ENCODE results near the gene C2.
"Not testable (repeated sequence)": the region's sequence is repeated elsewhere in the genome, so short reads cannot be mapped to it uniquely, and the experiment has no call there.

Gene C2

GRCh38 chr6:31927863-31928671, 550 bp downstream of the C2 start:
- DNase-seq (ENCODE audit: low read depth): no peak

GRCh38 chr6:31928672-31928939, 1.1 kb downstream of the C2 start:
- DNase-seq (ENCODE audit: low read depth): no peak

- DNase-seq (ENCODE audit: low read depth): no peak
Observed at GRCh38 chr6:31930962-31931361, 3.4 kb downstream of the C2 start.

- DNase-seq (ENCODE audit: low read depth): not testable (repeated sequence)
Observed at GRCh38 chr6:31932137-31932536, 4.6 kb downstream of the C2 start.

- no peak for DNase-seq (ENCODE audit: low read depth)
Observed at GRCh38 chr6:31933537-31933936, 6.0 kb downstream of the C2 start.

- no peak for DNase-seq (ENCODE audit: low read depth)
Observed at GRCh38 chr6:31935021-31935420, 7.5 kb downstream of the C2 start.

- DNase-seq (ENCODE audit: low read depth): no peak
Observed at GRCh38 chr6:31935823-31936222, 8.3 kb downstream of the C2 start.

- peak; percentile 42 for DNase-seq (ENCODE audit: low read depth)
Observed at GRCh38 chr6:31940256-31940664, 12.7 kb downstream of the C2 start.

- DNase-seq (ENCODE audit: low read depth): no peak
Observed at GRCh38 chr6:31943742-31944141, 16.2 kb downstream of the C2 start.

- DNase-seq (ENCODE audit: low read depth): no peak
Observed at GRCh38 chr6:31945154-31945506, 17.6 kb downstream of the C2 start.

- peak; percentile 88 for DNase-seq (ENCODE audit: low read depth)
Observed at GRCh38 chr6:31945507-31946369, 18.2 kb downstream of the C2 start, which contains the start of gene CFB. Gene CFB, plus strand, starts transcription at chr6:31946095. Its CDS starts 127 bp downstream, at chr6:31946222.

GRCh38 chr6:31946370-31946885, 18.9 kb downstream of the C2 start:
- DNase-seq (ENCODE audit: low read depth): no peak

- DNase-seq (ENCODE audit: low read depth): no peak
Observed at GRCh38 chr6:31947070-31947675, 19.7 kb downstream of the C2 start.

GRCh38 chr6:31947864-31948263, 20.3 kb downstream of the C2 start:
- DNase-seq (ENCODE audit: low read depth): no peak

- no peak for DNase-seq (ENCODE audit: low read depth)
Observed at GRCh38 chr6:31948306-31948705, 20.8 kb downstream of the C2 start.

GRCh38 chr6:31948753-31949413, 21.4 kb downstream of the C2 start:
- DNase-seq (ENCODE audit: low read depth): peak; percentile 57

- no peak for DNase-seq (ENCODE audit: low read depth)
Observed at GRCh38 chr6:31949926-31950548, 22.5 kb downstream of the C2 start.

GRCh38 chr6:31952140-31952805, 24.8 kb downstream of the C2 start:
- peak; percentile 60 for DNase-seq (ENCODE audit: low read depth)

- DNase-seq (ENCODE audit: low read depth): no peak
Observed at GRCh38 chr6:31952890-31953289, 25.4 kb downstream of the C2 start.

- no peak for DNase-seq (ENCODE audit: low read depth)
Observed at GRCh38 chr6:31954511-31954910, 27.0 kb downstream of the C2 start.

GRCh38 chr6:31956796-31957195, 29.3 kb downstream of the C2 start:
- no peak for DNase-seq (ENCODE audit: low read depth)

Measured in iris pigment epithelial cell (primary cell).